Dermis blood vessel endothelial cell (primary cell): Measurements from ENCODE around the gene CYP39A1. TPM values are rescaled to one million over a fixed set of nuclear protein-coding genes. Genes with fewer than 3 reads are reported as not detected.

Experiments
- DNase-seq: peaks from one replicate; pipeline ENCODE4 v3.0.0; 2010
- total RNA-seq: library from RNA; depleted of rRNA; stranded (reverse); fragments of >200 nt; gene quantifications from 2 replicates; pipeline ENCODE4 v1.2.3, GENCODE V29; 2014

Gene CYP39A1
- total RNA-seq = 0.74 and 3.4 TPM in 2 replicates

- DNase-seq = peak; percentile 87
These were observed at the start of gene CYP39A1, which contains the start of gene SLC25A27 for GRCh38 chr6:46652603-46653438. Gene CYP39A1, minus strand, starts transcription at chr6:46652818. Its CDS starts 236 bp downstream, at chr6:46652582. Gene SLC25A27, plus strand, starts transcription at chr6:46652975. Its CDS starts 218 bp downstream, at chr6:46653193.

- no peak for DNase-seq
These were observed 47.4 kb upstream of the CYP39A1 start for GRCh38 chr6:46699970-46700369.

GRCh38 chr6:46690911-46691451 is 38.4 kb upstream of the CYP39A1 start:
- DNase-seq = no peak

GRCh38 chr6:46690141-46690755 is 37.6 kb upstream of the CYP39A1 start:
- DNase-seq = no peak

- DNase-seq = no peak
These were observed 37.0 kb upstream of the CYP39A1 start for GRCh38 chr6:46689657-46690056.

- DNase-seq = no peak
These were observed 36.3 kb upstream of the CYP39A1 start for GRCh38 chr6:46688966-46689335.

- DNase-seq = no peak
These were observed 35.7 kb upstream of the CYP39A1 start for GRCh38 chr6:46688117-46688965.

- DNase-seq = no peak
These were observed 35.0 kb upstream of the CYP39A1 start, which contains the start of gene TDRD6 for GRCh38 chr6:46687619-46688097. Gene TDRD6, plus strand, starts transcription at chr6:46687885. Its CDS starts 244 bp downstream, at chr6:46688129.

- DNase-seq = no peak
These were observed 32.2 kb upstream of the CYP39A1 start for GRCh38 chr6:46684771-46685170.

GRCh38 chr6:46677314-46677654 is 24.7 kb upstream of the CYP39A1 start:
- DNase-seq = no peak

- no peak for DNase-seq
These were observed 24.1 kb upstream of the CYP39A1 start for GRCh38 chr6:46676604-46677313.

- no peak for DNase-seq
These were observed 21.8 kb upstream of the CYP39A1 start for GRCh38 chr6:46674410-46674809.

- DNase-seq = no peak
These were observed 14.8 kb upstream of the CYP39A1 start for GRCh38 chr6:46667377-46667776.

GRCh38 chr6:46661483-46661882 is 8.9 kb upstream of the CYP39A1 start:
- DNase-seq = no peak

GRCh38 chr6:46657642-46658041 is 5.0 kb upstream of the CYP39A1 start:
- no peak for DNase-seq

- DNase-seq = peak; percentile 6
These were observed 3.2 kb upstream of the CYP39A1 start for GRCh38 chr6:46655803-46656202.

GRCh38 chr6:46653439-46654195 is 999 bp upstream of the CYP39A1 start:
- no peak for DNase-seq

- DNase-seq = peak; percentile 2
These were observed 401 bp downstream of the CYP39A1 start for GRCh38 chr6:46652232-46652602.

GRCh38 chr6:46651816-46652215 is 802 bp downstream of the CYP39A1 start:
- DNase-seq = no peak

GRCh38 chr6:46651006-46651405 is 1.6 kb downstream of the CYP39A1 start:
- DNase-seq = no peak

GRCh38 chr6:46648869-46649492 is 3.6 kb downstream of the CYP39A1 start:
- no peak for DNase-seq
